ENCODE results near the gene CDC27.

DNA sequence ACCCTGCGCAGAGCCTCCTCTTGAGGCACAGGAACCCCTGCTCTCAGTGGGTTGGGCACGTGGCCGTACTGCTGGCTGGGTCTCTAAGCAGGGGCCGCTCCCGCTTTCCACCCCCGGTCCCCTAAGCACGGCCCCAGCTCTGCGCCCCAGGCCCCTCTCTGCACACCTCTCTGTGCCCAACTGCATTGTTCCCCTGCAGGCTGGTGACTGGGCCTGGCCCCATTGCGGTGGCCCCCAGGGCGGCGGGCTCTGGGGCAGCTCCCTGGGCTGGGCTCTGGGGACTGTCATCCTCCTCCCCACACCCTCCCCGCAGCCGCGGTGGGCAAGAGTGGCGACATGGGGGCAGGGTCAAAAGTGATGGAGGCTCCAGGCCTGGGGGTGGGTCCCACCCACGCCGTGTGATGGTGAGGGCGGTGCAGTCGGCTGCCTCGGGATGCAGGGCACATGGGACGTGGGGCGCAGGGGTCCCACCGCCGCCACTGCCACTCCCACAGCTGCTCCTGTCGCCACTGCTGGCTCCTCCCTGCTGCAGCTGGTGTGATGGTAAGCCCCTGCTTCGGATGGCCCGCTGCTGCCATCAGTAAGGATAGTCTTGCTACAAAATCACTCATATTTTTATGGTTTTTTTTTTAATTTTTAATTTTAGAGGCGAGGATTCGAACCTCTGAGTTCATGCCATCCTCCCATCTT, 49.4 kb upstream of the CDC27 start:
- TF ChIP-seq, protein P1, sequence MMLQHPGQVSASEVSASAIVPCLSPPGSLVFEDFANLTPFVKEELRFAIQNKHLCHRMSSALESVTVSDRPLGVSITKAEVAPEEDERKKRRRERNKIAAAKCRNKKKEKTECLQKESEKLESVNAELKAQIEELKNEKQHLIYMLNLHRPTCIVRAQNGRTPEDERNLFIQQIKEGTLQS (IDR thresholded peaks at IDR 0.05), result no peak
- TF ChIP-seq POLR2A (IDR thresholded peaks at IDR 0.05; ENCODE audit: borderline replicate concordance, extremely low read depth, insufficient read depth, insufficient read length) (no peak), YY1 (IDR thresholded peaks at IDR 0.05; ENCODE audit: extremely low read depth, insufficient replicate concordance, low read depth, low read length) (no peak), POLR2AphosphoS5 (IDR thresholded peaks at IDR 0.05; ENCODE audit: low read depth, low read length) (no peak), EGR1 (IDR thresholded peaks at IDR 0.05; ENCODE audit: low read depth) (no peak), EZH2 (IDR thresholded peaks at IDR 0.05) (no peak), ZFX (IDR thresholded peaks at IDR 0.05) (no peak)
- TF ChIP-seq, protein P2, sequence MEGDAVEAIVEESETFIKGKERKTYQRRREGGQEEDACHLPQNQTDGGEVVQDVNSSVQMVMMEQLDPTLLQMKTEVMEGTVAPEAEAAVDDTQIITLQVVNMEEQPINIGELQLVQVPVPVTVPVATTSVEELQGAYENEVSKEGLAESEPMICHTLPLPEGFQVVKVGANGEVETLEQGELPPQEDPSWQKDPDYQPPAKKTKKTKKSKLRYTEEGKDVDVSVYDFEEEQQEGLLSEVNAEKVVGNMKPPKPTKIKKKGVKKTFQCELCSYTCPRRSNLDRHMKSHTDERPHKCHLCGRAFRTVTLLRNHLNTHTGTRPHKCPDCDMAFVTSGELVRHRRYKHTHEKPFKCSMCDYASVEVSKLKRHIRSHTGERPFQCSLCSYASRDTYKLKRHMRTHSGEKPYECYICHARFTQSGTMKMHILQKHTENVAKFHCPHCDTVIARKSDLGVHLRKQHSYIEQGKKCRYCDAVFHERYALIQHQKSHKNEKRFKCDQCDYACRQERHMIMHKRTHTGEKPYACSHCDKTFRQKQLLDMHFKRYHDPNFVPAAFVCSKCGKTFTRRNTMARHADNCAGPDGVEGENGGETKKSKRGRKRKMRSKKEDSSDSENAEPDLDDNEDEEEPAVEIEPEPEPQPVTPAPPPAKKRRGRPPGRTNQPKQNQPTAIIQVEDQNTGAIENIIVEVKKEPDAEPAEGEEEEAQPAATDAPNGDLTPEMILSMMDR (IDR thresholded peaks at IDR 0.05 in 2 of 3, conservative IDR thresholded peaks at IDR 0.05 in 1 of 3; ENCODE audit: borderline replicate concordance in 1 of 3, insufficient read depth in 1 of 3, low read depth in 2 of 3, low read length in 2 of 3), result no peak

Data from HCT116 (cell line).